Stimulated activated CD4-positive, alpha-beta T cell treated with anti-CD3 and anti-CD28 coated beads, TNF-alpha, amount 100 ng/mL, for 48 hours (primary cell): ENCODE results near the gene WDR1.
A peak's percentile ranks its signal among the peaks of the same experiment; 100 is the strongest.
"Not testable (repeated sequence)": the region's sequence is repeated elsewhere in the genome, so short reads cannot be mapped to it uniquely, and the experiment has no call there.

Experiments used
- DNase-seq, 3 donors: peaks; one replicate each; pipeline ENCODE4 v3.0.0-alpha.2; 2020; ENCODE audit warnings: low read depth in 3 of 3

WDR1 gene

DNA sequence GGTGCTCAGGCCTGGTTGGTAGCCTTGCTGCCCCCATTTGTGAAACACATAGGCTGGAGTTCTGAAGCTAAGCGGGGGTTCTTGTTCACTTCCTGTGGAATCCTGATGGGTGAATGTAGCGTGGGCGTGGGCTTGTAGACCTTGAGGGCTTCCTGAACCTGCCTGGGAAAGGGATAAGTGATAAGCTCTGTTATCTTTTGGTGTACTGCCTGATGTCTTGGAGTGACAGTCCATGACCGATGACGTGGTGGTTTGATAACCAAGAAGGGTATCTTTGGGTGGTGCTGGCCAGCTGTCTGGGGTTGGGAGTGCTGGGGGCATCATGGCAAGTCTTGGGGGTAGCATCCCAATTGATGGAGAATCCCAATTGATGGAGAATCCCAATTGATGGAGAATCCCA is 17.5 kb upstream of the WDR1 start:
- no peak for DNase-seq

DNA sequence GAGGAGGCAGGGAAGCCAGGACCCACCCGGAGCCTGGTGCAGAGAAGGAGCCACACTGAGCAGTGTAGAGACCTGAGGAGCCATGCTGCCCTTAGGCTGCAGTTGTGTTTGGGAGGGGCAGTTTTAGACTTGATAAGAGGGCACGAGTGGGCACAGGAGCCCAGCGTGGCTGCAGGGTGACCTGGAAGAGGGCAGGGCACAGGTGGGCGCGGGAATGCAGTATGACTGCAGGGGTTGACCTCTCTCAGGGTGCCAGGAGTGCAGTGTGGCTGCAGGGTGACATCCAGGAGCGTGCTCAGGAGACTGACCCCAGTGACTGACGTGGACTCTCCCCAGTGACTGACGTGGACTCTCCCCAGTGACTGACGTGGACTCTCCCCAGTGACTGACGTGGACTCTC is 14.6 kb upstream of the WDR1 start:
- no peak for DNase-seq

DNA sequence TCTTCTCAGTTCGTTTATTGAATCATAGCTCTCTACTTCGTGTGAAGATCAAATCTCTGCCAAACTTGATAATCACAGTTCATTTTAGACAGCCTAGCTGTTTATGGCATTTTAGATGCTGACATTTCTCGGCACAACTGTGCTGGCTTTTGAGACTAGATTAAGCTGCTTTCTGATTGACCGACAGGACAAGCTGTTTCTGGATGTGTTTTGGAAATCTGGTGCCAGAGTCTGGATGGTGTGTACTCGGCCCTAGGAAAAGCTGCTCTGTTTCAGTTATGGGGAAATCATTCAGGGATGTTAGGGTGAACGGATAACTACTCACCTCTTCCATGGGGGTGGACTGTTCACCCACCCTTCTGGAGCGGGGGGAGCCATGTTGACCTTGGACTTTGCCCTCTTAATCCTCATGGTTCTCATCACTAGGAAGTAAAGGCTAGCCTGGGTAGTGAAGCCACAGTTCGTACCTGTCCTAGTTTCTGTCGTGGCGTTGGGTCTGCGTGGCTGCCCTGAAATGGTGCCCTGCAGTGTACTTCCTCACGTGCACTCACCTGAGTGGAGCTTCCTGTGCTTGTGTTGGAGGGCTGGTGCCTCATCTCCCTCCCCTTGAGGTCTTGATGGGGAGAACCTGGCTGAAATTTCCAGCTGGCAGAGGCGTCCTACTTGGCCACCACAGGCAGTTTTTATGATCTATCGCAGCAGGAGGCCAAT is 13.7 kb upstream of the WDR1 start:
- no peak for DNase-seq

- no peak for DNase-seq
These were observed 12.9 kb upstream of the WDR1 start for GRCh38 chr4:10129196-10130177.

DNA sequence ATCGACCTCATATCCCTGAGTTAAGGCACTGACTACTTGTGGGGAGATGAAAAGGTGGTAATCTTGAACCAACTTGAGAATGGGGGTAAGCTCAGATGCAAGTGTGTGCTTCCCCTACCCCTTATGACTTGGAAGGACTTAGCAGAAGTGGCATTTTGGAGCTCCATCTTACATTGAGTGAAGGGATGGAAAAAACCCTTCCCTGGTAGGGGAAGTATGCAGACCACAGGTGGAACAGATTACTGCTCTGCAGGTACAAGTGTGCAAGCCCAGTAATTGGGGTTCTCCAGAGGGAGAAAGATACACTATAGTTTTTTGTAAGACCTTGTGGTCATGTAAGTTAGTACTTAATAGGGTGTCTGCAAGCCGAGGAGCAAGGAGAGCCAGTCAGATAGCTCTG is 12.2 kb upstream of the WDR1 start:
- DNase-seq = no peak

GRCh38 chr4:10127531-10127930 is 10.9 kb upstream of the WDR1 start:
- DNase-seq = not testable (repeated sequence)

GRCh38 chr4:10124167-10124930 is 7.8 kb upstream of the WDR1 start:
- no peak for DNase-seq

DNA sequence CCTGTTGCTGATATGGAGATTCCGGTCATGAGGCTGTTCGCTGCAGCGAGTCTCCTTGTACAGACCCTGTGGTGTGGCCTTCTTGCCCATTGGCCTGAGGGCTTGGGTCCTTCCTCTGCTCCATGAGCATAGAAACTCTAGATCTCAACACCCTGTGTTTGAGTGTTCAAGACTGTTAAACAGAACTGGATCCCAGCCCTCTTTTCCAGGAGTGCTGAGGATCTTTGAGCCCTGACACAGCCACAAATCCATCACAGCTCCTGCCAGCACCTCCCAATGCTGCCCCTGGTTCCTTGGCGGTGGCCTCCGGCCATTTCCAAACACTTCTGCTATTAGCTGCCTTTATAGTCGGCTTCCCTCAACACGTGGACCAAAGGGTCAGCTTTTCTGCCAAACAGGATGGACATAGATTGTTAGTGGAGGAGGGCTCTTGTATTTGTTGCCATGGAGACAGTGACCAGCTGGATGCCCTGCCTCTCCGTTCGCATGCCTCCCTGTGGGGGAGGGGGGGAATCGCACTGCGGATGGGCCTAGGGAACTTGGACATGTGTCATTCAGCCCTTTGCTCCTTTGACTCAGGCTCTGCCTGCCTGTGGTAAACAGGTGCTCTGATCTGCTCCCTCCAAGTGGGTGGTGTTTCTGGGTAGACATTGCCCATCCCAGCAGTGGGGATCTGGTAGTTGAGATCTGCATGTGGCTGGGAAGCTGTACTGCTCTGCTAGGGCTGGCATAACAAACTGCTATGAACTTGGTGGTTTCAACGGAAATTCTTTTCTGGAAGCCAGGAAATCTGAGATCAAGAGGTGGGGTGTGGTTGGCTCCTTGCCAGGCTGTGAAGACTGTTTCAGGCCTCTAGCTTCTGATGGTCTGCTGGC is 6.9 kb upstream of the WDR1 start:
- no peak for DNase-seq

GRCh38 chr4:10122236-10122932 is 5.8 kb upstream of the WDR1 start:
- DNase-seq = no peak

DNA sequence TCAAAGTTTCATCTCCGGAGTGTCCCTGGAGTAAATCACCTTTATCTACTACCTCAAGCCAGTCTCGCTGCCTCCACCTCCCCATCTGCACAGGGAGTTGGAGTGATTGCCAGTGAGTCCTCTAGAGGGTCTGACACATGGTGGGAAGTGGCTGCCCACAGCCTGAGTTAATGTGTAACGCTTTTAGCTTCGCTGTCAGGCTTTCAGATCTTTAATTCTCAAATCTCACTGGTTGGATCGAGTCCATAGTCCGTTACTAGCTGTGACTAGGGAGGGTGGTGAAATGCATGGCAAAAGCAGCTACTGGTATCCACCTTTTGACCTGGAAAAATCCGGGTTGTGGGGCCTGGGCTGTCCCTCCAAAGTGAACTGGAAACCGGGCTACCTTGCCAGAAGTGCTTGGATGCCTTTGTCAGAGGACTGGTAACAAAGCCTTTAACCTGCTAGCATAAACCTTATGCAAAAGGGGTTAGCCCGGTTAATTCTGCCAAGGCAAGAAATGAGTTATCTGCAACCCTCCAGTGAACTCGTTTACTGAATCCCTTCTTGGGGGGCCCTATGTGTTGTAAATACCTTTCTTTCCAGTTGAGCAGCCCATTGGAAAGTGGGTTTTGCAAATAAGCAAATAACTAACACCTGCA is 5.1 kb upstream of the WDR1 start:
- DNase-seq = no peak

DNA sequence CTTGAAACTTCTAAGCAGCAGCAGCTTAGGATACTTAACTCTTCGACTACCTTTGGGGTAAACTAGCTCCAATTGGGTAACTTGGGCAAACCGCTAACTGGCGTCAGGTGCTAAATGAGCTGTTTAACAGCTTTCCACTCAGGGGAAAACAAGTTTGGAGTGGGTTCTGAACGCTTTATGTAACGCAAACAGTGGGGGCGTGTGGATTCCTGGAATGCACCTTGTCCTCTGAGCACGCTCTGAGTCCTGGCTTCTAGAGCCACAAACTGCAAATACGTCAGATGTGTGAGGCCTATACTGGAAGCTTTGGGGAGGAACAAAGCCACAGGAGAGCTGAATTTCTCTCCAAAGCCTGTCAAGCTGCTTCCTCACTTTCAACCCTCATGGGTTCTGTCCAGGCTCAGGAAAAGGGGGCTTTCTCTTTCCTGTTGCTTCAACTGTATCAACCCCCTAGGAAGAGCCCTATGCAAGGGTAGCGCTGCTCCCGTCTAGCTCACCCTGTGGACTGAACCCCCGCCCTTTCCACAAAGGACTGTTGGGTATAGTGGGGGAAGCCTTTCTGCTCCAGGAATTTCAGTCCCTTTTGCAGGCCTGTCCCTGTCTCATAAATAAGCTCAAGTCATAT is 4.5 kb upstream of the WDR1 start:
- DNase-seq = no peak

GRCh38 chr4:10119773-10120172 is 3.2 kb upstream of the WDR1 start:
- no peak for DNase-seq

GRCh38 chr4:10119278-10119677 is 2.7 kb upstream of the WDR1 start:
- DNase-seq = no peak

GRCh38 chr4:10118048-10119004 is 1.7 kb upstream of the WDR1 start:
- no peak for DNase-seq

DNA sequence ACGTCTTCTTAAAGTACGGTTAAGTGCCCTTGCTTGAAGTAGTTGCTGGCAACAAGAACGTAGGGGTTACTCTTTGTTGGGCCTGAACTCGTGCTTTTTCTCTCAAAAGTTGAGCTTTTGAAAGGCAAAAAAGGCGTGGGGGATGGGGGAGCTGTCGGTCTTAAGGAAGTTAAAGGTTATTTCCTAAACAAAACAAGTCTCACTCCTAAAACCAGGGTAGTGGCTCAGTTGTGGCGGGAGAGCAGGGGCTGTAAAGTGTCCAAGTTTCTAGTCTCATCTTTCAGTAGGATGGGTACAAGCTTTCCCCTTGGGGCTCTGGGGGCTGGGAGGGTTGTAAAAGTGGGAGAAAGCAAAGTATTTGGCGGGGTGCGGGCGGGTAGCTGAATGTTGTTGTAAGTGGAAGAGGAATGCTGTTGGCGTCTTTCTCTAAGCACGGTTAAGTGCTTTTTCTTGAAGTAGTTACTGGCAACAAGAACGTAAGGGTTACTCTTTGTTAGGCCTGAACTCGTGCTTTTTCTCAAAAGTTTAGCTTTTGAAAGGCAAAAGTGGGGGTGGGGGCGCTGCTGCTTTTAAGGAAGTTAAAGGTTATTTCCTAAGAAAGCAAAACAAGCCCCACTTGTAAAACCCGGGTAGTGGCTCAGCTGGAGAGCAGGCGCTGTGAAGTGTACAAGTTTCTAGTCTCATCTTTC is 904 bp upstream of the WDR1 start:
- DNase-seq = no peak

DNA sequence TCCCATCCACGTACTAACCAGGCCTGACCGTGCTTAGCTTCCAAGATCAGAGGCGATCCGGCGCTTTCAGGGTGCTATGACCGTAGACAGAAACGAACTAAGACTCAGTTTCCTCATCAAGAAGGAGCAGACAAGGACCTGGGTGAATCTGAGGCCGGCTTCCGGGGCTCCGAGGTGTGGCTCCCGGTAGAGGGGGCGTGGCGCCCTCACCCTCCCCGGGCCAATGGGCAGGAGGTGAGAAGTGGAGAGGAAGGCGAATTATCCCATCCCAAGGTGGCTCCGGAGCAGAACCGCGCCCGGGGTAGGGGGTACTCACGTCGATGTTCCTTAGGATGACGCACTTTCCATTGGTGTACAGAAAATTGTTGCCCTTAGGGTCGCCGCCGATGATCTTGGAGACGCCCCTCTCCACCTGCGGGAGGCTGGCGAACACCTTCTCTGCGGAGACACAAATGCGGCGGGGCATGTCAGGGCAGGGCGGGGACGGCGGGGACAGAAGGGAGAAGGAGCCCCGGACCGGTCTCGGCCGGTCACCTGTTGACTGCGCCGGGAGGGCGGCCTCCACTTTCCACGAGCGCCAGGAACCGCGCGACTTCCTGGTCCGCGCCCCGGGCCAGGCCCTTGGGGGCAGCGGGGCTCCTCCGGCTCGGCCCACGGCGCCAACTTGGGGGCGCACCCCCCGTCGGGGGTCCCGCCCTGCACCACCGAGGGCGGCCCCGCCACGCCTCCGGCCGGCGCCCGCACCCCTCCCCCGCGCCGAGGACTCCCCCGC is 616 bp downstream of the WDR1 start:
- DNase-seq = peak; percentile 60 to 72 (median 61)

DNA sequence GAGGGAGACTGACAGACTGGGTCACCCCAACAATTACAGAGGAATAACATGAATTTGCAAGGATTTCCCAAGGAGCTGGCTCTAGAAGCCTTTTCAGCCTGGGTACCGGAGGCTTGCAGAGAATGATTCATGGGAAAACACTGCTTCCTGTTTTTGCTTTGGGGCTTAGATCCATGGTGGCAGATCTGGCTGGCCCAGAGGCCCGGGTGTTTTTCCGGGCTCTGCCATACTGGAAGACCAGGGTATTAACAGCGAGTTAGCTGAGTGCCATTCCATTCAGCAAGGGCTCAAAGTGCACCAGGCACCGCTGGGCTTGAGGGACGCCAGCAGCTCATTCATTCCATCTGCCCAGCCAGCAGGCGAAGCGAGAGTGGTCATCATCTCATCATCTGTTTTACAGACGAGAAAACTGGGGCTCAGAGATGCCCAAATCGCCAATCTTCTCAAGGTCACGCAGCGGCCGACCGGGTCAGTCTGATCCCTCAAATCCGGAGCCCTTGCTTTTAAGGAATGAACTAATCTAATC is 1.3 kb downstream of the WDR1 start:
- no peak for DNase-seq
